NB4 (cell line): ENCODE measurements around the gene NAT14.

Experiments used
- MYC ChIP-seq: IDR thresholded peaks from 2 replicates; pipeline ENCODE4 v1.6.1; 2011; ENCODE audit warnings: low read depth, low read length
- POLR2A ChIP-seq: IDR thresholded peaks from 2 replicates; pipeline ENCODE4 v1.6.1; 2011; ENCODE audit warnings: mild to moderate bottlenecking; ENCODE audit not compliant: insufficient read length; ENCODE audit errors: extremely low read depth
- TF ChIP-seq, protein P1 (sequence below): IDR thresholded peaks from one replicate; pipeline ENCODE4 v1.5.1; 2012; ENCODE audit warnings: low read depth, low read length
- TF ChIP-seq, protein P2 (sequence below): IDR thresholded peaks from 2 replicates; pipeline ENCODE4 v1.6.1; 2011; ENCODE audit warnings: low read depth, low read length

DNA sequence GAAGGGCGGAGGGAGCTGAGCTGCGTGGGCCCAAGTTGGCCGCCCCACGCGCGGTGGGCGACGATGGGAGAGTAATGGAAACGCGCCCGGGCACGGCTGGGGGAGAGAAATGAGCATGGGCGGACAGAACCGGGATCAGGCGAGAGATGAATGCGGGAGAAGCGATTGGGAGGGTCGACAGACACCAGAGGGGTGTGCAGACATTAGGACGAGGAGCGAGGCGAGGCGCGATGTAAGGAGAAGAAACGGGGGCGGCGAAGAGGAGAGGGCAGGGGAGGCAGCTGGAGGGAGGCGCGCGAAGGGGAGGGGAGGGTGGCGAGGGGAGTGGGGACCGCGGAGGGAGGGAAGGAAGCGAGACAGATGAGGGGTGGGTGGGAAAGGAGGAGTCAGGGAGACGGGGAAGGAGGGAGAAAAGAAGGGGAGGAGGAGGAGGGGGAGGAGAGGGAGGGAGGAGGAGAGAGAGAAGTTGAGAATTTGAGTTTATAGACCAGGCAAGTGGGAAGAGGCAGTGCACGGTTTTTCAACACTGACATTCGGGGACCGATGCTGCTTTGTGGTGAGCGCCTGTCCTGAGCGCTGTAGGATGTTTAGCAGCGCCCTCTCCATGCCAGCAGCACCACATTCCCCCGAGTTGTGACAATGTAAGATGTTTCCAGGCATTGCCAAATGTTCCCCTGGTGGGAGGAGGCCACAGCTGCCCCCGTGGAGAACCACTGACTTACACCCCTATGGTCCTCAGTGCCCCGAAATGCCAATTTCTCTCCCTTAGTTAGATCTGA is 41.8 kb upstream of the NAT14 start, which contains the start of gene SHISA7:
- TF ChIP-seq POLR2A, result no peak
- TF ChIP-seq, protein P1, sequence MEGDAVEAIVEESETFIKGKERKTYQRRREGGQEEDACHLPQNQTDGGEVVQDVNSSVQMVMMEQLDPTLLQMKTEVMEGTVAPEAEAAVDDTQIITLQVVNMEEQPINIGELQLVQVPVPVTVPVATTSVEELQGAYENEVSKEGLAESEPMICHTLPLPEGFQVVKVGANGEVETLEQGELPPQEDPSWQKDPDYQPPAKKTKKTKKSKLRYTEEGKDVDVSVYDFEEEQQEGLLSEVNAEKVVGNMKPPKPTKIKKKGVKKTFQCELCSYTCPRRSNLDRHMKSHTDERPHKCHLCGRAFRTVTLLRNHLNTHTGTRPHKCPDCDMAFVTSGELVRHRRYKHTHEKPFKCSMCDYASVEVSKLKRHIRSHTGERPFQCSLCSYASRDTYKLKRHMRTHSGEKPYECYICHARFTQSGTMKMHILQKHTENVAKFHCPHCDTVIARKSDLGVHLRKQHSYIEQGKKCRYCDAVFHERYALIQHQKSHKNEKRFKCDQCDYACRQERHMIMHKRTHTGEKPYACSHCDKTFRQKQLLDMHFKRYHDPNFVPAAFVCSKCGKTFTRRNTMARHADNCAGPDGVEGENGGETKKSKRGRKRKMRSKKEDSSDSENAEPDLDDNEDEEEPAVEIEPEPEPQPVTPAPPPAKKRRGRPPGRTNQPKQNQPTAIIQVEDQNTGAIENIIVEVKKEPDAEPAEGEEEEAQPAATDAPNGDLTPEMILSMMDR, result no peak
- TF ChIP-seq MYC, result no peak
- TF ChIP-seq, protein P2, sequence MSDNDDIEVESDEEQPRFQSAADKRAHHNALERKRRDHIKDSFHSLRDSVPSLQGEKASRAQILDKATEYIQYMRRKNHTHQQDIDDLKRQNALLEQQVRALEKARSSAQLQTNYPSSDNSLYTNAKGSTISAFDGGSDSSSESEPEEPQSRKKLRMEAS, result no peak
